GM19468 (cell line): ENCODE measurements around the gene CASKIN2.
"Not testable (repeated sequence)": the region's sequence is repeated elsewhere in the genome, so short reads cannot be mapped to it uniquely, and the experiment has no call there.

ENCODE experiments used
- ATAC-seq: cut with Tn5 transposase; IDR thresholded peaks from one replicate; pipeline ENCODE4 v1.9.1; 2021; ENCODE audit warnings: mild to moderate bottlenecking, moderate library complexity, moderate number of reproducible peaks; ENCODE audit not compliant: unreplicated experiment; ENCODE audit errors: extremely low read depth

The CASKIN2 gene

DNA sequence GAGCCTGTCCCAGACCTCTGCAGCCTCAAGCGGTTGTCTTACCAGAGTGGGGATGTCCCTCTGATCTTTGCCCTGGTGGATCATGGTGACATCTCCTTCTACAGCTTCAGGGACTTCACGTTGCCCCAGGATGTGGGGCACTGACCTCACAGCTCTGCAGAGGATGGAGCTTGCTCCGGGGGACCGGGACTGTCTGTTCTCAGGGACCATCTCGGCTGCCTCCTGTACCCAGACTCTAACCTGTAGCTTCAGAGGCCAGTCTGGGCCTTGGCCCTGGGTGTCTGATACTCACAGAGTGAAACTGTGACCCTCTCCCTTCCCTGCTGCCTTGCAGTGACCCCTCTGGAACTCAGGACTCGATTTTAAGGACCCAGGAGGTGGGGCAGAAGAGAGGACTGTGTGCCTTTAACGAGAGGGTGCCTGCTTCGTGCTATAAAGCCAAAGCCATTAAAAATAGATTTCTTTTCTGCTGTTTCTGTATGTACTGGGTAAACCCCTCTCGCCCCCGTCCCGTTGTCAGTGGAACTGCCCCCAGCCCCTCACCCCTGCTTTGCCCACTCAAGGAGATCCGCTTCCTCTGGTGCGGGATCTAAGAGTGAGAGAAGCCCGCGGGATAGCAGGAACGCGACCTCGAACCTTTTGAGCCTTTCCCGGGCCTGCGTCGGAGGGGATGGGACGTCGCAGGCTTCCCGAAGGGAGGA is 9.1 kb upstream of the CASKIN2 start:
- no peak for ATAC-seq

DNA sequence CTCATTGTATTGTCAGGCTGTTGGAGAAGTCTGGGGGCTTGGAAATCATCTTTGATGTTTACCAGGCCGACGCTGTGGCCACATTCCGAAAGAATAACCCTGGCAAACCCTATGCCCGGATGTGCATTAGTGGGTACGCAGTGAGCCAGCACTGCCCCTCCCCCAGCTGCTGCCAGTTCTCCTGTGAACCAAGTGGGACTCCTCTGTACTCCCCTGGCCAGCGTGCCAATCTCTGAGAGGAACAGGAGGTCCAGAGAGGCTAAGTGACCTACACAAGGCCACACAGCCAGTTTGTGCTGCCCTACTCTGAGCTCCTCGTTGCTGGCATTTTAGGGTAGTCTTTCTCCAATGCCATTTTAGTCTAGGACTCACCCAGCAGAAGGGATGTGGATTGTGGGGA is 8.3 kb upstream of the CASKIN2 start:
- no peak for ATAC-seq

DNA sequence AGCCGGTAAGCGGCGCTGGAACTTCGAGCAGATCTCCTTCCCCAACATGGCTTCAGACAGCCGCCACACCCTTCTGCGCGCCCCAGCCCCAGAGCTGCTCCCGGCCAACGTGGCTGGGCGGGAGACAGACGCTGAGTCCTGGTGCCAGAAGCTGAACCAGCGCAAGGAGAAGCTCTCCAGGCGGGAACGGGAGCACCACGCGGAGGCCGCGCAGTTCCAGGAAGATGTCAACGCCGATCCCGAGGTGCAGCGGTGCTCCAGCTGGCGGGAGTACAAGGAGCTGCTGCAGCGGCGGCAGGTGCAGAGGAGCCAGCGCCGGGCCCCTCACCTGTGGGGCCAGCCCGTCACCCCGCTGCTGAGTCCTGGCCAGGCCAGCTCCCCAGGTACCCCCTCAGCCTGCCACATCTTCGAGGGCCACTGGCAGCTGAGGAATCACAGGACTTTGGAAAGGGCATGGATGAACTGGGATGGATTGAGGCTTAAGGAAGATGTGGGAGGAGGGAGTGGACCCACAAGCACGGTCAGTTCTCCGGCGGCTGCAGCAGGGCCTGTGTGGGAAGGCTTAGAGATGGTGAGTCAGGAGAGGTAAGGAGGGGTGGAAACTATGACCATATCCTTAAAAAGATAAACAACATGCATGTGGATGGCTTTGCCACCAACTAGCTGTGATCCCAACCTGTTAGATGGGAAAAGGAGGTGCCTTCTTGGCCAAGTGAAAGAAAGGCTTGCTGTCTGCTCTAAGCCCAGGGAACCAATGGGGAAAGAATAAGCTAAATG is 6.8 kb upstream of the CASKIN2 start:
- ATAC-seq = no peak

DNA sequence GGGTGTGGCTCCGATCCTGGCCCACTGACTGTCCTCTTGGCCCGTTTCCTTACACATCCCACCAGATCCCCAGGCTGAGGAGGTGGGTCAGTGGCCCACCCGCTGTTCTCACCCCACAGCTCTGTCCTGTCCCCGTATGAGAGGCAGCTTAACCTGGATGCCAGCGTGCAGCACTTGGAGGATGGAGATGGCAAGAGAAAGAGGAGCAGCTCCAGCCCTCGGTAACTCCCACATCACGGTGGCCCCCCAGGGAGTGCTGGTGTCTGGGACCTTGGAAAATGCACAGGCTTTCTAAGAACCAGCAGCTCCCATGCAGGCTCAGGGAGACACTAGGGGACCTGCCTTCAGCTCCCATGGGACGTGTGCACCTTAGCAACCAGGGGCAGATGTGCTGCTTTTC is 6.0 kb upstream of the CASKIN2 start:
- ATAC-seq = no peak

DNA sequence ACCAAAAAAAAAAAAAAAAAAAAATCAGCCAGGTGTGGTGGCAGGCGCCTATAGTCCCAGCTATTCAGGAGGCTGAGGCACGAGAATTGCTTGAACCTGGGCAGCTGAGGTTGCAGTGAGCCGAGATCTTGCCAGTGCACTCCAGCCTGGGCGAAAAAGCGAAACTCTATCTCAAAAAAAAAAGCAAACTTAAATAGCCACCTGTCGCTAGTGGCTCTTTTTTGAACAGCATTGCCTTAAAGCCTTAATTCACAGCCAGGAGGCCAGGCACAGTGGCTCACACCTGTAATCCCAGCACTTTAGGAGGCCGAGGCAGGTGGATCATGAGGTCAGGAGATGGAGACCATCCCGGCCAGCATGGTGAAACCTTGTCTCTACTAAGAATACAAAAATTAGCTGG is 5.1 kb upstream of the CASKIN2 start:
- ATAC-seq = not testable (repeated sequence)

DNA sequence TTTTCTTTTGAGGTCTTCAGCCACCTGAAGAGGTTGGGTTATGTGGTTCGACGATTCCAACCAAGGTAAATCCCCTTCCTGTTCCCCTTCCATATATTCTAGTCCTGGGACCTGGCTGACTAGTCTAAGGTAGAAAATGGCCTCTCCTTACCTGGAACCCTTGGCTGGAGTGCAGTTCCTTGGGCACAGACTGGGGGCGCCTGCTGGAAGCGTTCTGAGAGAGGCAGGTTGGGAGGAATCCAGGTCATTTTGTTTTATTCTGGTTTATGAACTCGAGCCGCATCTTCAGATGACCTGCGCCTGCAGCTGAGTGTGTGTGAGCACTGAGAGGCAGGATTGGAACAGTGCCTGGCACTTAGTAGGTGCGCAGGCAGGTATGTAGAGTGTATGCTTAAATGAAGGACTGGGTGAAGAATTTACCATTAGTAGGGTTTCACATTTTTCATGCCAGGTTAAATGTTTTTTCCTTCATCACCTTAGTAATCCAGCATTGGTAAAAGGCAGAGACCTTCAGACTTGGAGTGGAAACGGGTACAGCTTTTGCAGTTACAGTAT is 3.7 kb upstream of the CASKIN2 start:
- no peak for ATAC-seq

DNA sequence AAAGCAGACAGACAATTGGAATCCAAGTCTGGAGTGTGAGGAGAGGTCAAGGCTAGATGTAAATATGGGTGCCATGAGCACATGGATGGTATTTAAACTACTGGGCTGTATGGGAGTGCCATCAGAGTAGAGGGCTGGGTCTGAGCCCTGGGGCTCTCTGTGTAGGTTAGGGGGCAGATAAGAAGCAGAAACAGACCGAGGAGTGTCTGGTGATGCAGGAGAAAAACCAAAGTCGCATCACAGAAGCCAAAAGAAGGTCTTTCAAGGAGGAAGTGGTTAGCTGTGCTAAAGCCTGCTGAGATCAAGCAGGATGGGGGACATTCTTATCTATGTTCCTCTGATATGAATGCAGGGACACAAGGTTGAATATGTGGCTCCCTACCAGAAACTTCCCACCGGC is 2.9 kb upstream of the CASKIN2 start:
- no peak for ATAC-seq

DNA sequence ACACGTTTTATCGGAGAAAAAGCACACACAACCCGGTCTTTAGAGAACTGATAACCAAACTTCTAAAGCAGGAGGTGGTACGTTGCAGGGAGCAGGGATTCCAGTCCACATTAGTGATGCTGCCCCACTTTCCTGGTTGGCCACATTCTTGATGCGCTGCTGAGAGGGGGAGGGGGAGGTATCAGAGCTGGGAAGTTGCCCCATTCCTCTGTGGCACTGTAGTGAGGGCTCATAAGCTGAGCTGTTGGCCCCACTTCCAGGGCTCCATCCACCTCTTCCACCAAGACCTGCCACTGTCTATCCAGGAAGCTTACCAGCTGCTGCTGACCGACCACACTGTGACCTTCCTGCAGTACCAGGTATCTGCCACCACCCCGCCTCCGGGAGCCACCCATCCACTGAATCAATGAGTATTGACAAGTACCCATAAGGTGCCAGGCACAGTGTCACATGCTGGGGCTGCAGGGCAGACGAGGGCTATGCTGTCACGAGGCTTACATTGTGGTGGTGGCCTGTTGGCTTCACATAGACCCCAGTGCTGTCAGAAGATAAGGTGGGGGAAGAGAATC is 2.0 kb upstream of the CASKIN2 start:
- ATAC-seq = no peak

DNA sequence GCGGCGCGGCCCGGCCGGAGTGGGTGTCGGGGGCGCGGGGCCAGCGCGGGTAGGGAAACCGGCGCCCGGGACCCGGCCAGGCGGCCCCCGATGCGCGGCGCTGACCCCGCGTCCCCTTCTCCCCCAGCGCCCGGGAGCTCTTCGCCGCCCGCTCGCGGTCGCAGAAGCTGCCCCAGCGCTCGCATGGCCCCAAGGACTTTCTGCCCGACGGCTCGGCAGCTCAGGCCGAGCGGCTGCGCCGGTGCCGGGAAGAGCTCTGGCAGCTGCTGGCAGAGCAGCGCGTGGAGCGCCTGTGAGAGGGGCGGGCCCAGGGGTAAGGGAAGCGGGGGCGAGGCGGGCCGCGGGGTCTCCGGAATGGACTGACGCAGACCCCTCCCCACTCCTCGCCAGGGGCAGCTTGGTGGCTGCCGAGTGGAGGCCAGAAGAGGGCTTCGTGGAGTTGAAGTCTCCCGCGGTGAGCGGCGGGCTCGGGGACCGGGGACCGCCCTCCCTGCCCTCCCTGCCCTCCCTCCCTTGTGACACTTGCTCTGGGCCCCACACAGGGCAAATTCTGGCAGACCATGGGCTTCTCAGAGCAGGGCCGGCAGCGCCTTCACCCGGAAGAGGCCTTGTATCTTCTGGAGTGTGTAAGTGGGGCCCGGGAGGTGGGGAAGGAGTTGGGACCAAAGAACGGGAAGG is 1.4 kb upstream of the CASKIN2 start:
- peak; percentile 3 for ATAC-seq

DNA sequence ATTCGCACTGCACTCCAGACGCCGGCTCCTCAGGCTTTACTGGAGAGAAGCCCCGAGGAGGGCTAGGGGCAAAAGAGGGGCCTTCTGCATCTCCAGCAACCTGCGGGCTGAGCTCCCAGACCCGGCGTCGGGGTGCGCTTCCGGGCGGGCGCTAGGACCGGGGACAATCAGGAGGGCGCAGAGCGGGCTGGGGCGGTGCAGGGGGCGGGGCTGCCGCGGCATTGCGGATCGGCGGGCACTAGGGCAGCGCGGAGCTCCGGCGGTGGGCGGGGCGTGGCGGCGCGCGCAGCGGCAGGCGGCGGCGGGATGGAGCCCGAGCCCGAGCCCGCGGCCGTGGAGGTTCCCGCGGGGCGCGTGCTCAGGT is 900 bp upstream of the CASKIN2 start, which contains the start of gene TSEN54:
TSS of gene TSEN54 (plus strand) at position 274 of the 364 bp plus-strand sequence. CDS start at position 307, 33 bp downstream.
- peak; percentile 36 for ATAC-seq

DNA sequence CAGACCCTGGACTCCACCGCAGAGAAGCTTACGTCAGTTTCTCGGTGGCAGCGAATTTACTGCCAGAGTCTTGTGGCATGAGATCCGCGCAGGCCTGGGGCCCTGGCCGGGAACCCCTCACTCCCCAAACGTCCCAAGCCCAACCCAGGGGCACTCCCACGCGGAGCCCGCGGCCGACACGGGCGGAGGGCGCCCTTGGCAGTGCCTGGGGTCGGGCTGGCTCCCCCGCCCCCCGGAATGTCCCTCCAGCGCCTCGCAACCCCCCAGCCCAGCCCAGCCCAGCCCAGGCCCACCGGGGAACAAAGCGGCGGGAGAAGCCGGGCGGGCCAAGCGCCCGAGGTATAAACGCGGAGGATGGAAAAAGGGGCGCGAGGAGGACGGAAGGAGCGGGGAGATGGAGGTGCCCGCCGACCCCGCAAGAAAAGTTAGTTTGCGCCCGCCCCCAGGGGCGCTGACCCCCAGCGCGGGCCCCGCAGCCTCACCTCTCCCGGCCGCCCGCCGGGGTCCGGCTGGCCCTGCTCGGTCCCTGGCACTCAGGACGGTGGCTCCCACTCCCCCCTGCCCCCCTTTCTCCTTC is 330 bp downstream of the CASKIN2 start:
- ATAC-seq = no peak

DNA sequence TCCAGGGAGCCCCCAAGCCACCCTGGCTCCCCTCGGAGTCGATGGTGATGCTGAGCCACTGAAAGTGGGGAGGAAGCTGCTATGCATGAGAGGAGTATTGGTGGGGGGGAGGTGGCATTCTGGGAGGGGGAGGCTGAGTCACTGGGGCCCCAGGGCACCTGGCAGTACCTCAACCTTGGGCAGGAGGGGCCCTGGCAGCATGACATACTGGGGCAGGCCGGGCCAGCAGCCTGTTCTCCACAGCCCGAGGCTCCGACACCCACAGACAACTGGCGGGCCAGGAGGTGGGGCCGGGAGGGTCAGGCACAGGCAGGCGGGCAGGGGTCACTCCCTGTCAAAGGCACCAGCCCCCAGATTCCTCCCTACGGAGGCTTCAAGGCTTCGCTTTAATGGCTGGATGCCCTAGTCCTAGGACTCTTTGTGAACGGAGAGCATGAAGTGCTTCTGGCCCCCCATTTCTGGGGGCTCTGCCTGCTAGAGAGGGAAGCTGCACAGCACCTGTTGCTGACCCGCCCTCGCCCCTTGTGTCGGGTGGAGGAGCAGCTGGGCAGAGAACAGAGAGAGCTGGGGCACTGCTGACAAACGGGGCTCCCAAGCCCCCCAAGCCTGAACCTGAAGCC is 928 bp downstream of the CASKIN2 start:
- ATAC-seq = no peak

DNA sequence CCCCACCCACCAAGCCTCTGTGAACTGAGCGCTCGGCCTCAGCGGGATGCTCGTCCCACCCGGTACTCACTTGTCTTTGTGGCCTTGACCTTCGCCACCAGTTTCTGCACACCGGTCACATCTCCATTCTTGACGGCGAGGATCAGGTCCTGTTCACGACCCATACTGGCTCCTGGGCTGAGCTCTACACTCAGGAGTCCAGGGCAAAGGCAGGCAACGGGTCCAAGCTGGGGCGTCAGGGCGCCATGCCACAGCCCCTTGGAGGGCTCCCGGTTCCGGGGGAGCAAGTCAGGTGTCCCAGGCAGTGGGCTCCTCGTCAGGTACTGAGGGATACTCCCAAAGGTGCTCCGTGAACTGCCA is 1.7 kb downstream of the CASKIN2 start:
- no peak for ATAC-seq

DNA sequence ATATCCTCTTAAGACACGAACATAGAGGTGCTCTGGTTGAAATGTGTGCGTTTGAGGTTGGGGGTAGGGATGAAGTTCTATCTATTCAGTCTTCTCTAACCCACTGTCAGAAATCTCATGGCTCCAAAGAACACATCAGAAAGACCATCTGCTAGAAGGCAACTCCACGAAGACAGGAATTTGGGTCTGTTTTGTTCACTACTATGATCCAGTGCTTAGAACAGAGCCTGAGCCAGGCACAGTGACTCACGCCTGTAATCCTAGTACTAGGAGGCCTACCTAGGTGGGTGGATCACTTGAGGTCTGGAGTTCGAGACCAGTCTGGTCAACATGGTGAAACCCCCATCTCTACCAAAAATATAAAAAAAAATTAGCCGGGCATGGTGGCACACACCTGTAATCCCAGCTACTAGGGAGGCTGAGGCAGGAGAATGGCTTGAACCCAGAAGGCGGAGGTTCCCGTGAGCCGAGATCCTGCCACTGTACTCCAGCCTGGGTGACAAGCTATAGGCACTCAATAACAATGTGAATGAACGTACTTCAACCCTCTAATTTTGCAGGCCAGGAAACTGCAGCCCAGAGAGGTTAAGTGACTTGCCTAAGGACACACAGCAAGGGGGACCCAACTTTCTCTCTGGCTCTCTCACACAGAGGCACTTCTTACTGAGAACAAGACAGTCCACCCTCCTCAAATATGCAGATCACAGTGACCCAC is 2.3 kb downstream of the CASKIN2 start:
- ATAC-seq = no peak

DNA sequence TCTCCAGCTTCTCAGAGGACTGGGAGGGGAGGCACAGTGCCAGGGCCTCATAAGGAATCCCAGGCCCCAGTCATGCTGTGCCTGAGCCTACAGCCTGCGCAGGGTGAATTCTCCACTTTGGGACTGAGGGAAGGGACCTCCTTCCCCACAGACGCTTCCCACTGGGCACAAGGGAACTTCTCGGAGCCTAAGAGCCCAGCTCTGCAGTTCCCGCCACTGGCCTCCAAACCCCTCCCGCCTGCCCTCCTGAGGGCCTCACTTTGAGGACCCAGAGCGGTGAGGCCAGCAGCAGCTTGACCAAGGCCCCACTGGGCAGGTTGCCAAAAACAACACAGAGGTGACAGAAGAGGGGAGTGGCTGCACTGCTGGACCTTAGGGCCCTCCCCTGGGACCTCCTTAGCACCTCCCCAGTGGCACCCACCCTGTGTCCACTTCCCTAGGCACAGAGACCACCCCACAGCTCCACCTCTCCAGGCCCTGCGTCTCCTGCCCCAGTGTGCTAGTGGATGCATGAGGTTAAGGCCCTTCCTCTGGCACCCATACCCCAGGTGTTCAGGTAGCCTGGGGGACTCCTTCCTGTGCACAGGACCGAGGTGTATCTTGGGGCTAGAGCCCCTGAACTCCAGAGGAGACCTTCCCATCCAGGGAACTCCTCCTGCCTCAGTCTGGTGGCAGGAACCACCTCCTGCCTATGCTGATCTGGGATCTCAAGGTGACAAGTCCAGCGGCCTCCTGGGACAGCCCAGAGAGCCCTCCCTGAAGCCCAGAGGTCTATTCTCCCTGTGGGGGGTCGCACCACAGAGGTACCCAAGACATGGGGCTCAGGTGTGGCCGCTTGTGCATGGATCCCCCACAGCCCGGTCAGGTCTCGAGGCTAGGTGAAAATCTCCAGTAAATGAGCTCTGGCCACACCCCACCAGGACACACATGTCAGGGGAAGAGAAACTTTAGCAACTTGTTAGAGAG is 3.4 kb downstream of the CASKIN2 start:
- no peak for ATAC-seq

DNA sequence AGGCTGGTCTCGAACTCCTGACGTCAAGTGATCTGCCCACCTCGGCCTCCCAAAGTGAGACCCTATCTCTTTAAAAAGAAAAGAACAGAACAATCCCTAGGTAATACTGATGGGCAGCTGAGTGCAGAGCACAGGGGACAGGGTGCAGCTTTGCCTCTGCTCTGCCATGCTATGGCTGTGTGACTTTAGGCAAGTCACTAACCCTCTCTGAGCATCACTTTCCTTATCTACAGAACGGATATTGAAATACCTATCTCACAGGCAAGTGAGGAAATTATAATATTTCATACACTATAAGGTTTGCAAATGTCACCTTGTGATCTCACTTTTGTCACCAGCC is 4.1 kb downstream of the CASKIN2 start:
- ATAC-seq = no peak

DNA sequence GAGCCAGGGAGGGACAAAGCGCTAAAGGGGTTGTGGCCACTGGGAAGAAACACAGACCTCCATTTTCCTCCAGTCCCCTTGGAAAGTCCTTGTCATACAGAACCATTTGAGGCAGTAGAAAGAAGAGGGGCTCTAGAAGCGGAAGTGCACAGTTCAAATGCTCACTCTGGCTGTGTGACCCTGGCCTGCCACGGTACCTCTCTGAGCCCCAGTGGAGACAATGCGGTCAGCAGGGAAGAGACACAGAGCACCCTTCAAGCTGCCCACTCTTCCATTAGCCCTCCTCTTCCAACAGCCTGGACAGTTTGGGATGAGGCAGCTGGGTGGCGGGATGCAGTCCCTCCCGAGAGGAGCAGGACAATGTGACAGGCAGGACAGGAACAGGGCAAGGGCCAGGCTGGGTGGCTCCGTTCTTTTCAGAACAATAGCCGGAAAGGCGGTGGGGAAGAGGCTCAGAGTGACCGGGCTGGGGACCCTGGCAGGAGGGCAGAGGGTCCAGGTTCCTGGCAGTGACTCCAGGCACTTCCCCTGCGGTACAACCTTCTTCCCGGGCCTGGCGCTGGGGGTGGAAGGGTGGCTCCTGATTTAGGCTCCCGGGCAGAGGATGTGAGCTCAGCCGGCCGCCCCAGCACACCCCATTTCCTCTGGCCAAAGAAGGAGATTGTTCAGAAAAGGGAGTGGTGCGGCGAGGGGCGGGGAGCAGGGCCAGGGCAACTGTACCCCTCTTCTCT is 5.6 kb downstream of the CASKIN2 start:
- no peak for ATAC-seq

DNA sequence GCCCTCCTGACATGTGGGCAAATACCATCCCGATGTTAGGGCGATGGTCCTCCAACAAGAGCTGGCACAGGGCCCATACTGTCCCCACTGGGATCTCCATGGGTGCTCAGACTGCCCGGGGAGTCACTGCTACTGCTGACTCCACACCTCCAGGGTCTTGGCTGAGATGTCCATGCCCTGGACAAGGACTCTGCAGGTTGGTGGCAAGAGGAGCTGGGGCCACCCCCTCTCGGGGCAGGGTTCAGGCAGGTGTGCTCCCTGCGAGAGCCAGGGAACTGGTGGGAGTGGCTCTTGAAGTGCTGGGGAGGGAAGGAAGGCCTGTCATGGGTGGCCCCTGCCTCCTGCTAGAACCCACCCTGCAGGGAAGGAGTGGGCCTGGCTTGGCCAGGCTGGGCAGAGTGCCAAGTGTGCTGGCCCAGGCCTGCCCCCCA is 6.4 kb downstream of the CASKIN2 start:
- ATAC-seq = no peak
